ENCODE results near the gene C17orf50. TPM values are rescaled to one million over a fixed set of nuclear protein-coding genes. Genes with fewer than 3 reads are reported as not detected.

Gene C17orf50
- total RNA-seq, 1 donor from 2014 or later = not detected

DNA sequence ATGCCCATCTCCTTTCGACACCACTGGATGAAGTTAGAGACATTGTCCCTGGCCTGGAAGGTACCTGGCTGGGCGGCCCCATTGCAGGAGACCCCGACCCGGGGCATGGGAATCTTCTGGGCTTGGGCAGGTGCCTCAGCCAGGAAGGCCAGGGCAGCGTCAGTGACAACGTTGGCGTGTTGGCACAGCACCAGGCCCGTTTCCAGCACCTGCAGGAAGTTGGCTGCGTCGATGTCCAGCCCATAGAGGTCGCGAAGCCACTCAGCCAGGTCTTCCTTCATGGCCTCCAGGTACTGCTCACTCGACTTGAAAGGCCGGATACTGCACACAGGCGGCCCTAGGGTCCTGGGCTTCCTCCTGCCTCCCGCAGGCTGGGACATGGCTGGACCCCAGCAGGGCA lies 8.2 kb upstream of the C17orf50 start:
- DNase-seq = no peak
- peaks cover 55% of the 10 kb centered on the region for H3K27me3 ChIP-seq (ENCODE audit: low read depth)
- intact Hi-C loops (cut with micrococcal nuclease) = no loop called here
- H3K27ac ChIP-seq (replicated peaks) = no peak overlapping the region
- peaks cover 28% of the 10 kb centered on the region for H3K4me1 ChIP-seq
- no peaks in the 10 kb centered on the region for H3K9me3 ChIP-seq (replicated peaks)
- TF ChIP-seq, protein P1, sequence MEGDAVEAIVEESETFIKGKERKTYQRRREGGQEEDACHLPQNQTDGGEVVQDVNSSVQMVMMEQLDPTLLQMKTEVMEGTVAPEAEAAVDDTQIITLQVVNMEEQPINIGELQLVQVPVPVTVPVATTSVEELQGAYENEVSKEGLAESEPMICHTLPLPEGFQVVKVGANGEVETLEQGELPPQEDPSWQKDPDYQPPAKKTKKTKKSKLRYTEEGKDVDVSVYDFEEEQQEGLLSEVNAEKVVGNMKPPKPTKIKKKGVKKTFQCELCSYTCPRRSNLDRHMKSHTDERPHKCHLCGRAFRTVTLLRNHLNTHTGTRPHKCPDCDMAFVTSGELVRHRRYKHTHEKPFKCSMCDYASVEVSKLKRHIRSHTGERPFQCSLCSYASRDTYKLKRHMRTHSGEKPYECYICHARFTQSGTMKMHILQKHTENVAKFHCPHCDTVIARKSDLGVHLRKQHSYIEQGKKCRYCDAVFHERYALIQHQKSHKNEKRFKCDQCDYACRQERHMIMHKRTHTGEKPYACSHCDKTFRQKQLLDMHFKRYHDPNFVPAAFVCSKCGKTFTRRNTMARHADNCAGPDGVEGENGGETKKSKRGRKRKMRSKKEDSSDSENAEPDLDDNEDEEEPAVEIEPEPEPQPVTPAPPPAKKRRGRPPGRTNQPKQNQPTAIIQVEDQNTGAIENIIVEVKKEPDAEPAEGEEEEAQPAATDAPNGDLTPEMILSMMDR (IDR thresholded peaks at IDR 0.05; ENCODE audit: borderline replicate concordance) = no peak
- no peak overlapping the region for H3K4me3 ChIP-seq
- no peaks in the 10 kb centered on the region for H3K36me3 ChIP-seq

DNA sequence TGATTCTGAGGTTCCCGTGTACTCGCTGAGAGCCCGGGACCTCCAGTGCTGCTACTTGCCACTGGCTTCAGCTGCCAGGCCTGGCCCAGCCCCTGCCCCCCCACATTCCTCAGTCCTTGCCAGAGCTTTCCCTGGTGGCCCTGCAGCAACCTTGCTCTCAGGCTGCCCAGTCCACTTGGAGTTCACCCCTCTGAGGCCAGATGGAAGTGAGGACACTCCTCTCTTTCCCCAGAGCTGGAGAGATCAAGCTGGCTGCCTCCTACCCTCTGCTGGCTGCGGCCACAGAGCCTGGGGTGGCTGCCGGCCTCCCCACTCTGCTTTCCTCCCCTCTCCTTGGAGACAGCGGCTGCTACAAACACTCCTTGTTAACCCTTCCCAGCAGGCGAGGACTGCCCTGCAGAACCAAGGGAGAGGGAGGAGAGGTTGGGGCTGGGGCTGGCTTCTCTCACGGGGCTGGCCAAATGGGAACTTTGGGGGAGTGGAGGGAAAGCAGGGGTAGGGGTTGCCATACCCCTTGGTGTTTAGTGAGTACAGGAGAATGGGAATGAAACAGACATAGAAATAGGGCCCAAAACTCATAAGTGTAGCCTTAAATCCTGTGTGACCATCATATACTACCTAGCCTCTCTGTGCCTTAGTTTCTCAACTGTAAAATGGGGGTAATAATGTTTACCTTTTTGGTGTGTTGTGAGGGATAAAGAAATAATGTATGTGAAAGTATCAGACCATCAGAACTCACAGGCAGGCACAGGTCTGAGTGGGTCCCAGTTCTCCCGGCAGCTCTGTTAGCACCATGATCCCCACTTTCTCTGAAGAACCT lies 7.5 kb upstream of the C17orf50 start, which contains the start of gene GAS2L2:
GAS2L2 (minus strand) TSS at position 295 of the 820 bp plus-strand sequence. CDS start 389 bp downstream, outside the sequence.
- Histone ChIP-seq H3K27me3 (ENCODE audit: low read depth) (peaks cover 48% of the 10 kb centered on the region), H3K4me1 (peaks cover 21% of the 10 kb centered on the region), H3K27ac (replicated peaks) (no peak within 1 kb of the TSS), H3K4me3 (no peak within 1 kb of the TSS), H3K36me3 (no peaks in the 10 kb centered on the region), H3K9me3 (replicated peaks) (no peaks in the 10 kb centered on the region)
- intact Hi-C loops (cut with micrococcal nuclease) = no loop called here
- TF ChIP-seq, protein P1 (IDR thresholded peaks at IDR 0.05; ENCODE audit: borderline replicate concordance) = no peak
- DNase-seq = no peak

DNA sequence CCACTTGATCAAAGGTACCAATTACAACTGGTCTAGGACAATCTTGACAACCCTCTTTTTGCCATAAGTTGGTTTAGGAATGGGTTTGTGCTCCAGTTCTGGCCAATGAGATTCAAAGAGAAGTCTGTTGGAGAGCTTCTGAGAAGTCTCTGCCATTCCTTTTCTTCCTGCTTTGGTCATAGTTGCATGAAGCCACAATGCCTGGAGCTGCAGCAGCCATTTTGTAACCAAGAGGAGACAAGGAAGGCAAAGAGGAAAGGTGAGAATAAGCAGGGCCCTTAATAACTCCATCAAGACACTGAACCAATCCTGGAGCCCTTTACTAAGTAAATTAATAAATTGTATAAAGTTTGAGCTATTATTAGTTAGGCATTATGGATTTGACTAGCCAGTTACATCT lies 3.4 kb upstream of the C17orf50 start:
- H3K36me3 ChIP-seq = no peaks in the 10 kb centered on the region
- DNase-seq = no peak
- TF ChIP-seq, protein P1 (IDR thresholded peaks at IDR 0.05; ENCODE audit: borderline replicate concordance) = no peak
- peaks cover 10% of the 10 kb centered on the region for H3K4me1 ChIP-seq
- intact Hi-C loops (cut with micrococcal nuclease) = no loop called here
- peaks cover 10% of the 10 kb centered on the region for H3K27me3 ChIP-seq (ENCODE audit: low read depth)
- H3K4me3 ChIP-seq = no peak overlapping the region
- no peaks in the 10 kb centered on the region for H3K9me3 ChIP-seq (replicated peaks)
- no peak overlapping the region for H3K27ac ChIP-seq (replicated peaks)

DNA sequence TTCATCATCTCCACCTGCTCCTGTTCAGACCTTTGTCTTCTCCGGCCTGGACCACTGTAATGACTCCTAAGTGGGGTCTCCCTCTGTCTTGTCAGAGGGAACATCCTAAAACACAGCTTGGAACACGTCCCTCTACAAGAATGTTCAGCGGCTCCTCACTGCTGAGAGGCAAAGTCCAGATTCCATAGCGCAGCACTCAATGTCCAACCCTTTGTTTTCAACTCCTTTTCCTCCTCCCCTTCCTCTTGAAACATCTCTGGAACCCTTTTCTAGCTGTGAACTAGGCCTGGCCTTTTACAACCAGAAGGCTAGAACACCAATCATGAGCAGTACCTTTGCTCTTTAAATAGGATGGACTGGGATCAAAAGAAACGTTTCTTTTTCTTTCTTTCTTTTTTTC lies 914 bp downstream of the C17orf50 start:
- intact Hi-C loops (cut with micrococcal nuclease) = no loop called here
- TF ChIP-seq, protein P1 (IDR thresholded peaks at IDR 0.05; ENCODE audit: borderline replicate concordance) = no peak
- H3K4me1 ChIP-seq = peaks cover 12% of the 10 kb centered on the region
- no peaks in the 10 kb centered on the region for H3K9me3 ChIP-seq (replicated peaks)
- no peak for DNase-seq
- H3K4me3 ChIP-seq = no peak overlapping the region
- H3K36me3 ChIP-seq = no peaks in the 10 kb centered on the region
- no peak overlapping the region for H3K27ac ChIP-seq (replicated peaks)
- H3K27me3 ChIP-seq (ENCODE audit: low read depth) = no peaks in the 10 kb centered on the region

DNA sequence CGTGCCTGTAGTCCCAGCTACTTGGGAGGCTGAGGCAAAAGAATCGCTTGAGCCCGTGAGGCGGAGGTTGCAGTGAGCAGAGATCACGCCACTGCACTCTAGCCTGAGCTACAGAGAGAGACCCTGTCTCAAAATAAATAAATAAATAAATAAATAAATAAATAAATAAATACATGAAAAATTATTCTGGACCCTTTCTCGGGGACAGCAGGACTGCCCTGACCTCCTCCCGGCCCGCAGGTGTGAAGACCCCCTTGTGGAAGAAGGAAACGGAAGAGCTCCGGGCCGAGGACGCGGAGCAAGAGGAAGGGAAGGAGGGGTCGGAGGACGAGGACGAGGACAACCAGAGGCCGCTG lies 3.1 kb downstream of the C17orf50 start:
- H3K36me3 ChIP-seq = no peaks in the 10 kb centered on the region
- H3K4me1 ChIP-seq = peaks cover 12% of the 10 kb centered on the region
- TF ChIP-seq, protein P1 (IDR thresholded peaks at IDR 0.05; ENCODE audit: borderline replicate concordance) = no peak
- H3K4me3 ChIP-seq = peak overlapping the region; percentile 67
- intact Hi-C loops (cut with micrococcal nuclease) = no loop called here
- H3K9me3 ChIP-seq (replicated peaks) = no peaks in the 10 kb centered on the region
- no peak for DNase-seq
- H3K27ac ChIP-seq (replicated peaks) = peak overlapping the region; percentile 36
- no peaks in the 10 kb centered on the region for H3K27me3 ChIP-seq (ENCODE audit: low read depth)
